Measurements from ENCODE around the gene FAM217A. TPM values are rescaled to one million over a fixed set of nuclear protein-coding genes. Genes with fewer than 3 reads are reported as not detected.
A peak's percentile ranks its signal among the peaks of the same experiment; 100 is the strongest.

Gene FAM217A
- total and polyA plus RNA-seq, 10 of the 15 experiments (the other 5 are each of a cell fraction or from before 2014, with no cell fraction given): 0.09 to 0.11 TPM; not detected in 8

GRCh38 chr6:4021854-4022695 is 56.9 kb downstream of the FAM217A start:
- ChIA-PET POLR2A (interaction anchor here (0.6 to 3.6 kb wide), 13 partner anchors 9 to 1031 kb away, joined by 3 to 29 read pairs (median 4); partner anchors contain the start of gene ECI2), SMC1A (ENCODE audit: uncharacterized antibody, unreplicated experiment) (interaction anchor here (0.6 to 2.5 kb wide), 13 partner anchors 9 to 133 kb away, joined by 3 to 17 read pairs (median 4); no protein-coding TSS in a partner anchor), CTCF (interaction anchor here (0.8 to 4.3 kb wide), 24 partner anchors 9 to 273 kb away, joined by 3 to 23 read pairs (median 4); no protein-coding TSS in a partner anchor), RAD21 (ENCODE audit: unreplicated experiment) (interaction anchor here (0.6 to 2.1 kb wide), 11 partner anchors 11 to 1599 kb away, joined by 3 to 21 read pairs (median 4); partner anchors contain the start of gene ECI2)
- no peaks in the 10 kb centered on the region for H4K20me1 ChIP-seq (ENCODE audit: control insufficient read depth, insufficient read depth)
- peak overlapping the region; percentile 91 for H3K4me3 ChIP-seq
- in situ Hi-C loops (cut with MboI): loop anchor here (10.0 kb wide), 1 partner anchor 753 kb away; the partner anchor contains the start of gene CDYL
- no peaks in the 10 kb centered on the region for H3K9me3 ChIP-seq (replicated peaks; ENCODE audit: control insufficient read depth, insufficient read depth, low read length)
- peak overlapping the region; percentile 84 for H3K4me2 ChIP-seq (ENCODE audit: control insufficient read depth, insufficient read depth)
- H3K36me3 ChIP-seq (ENCODE audit: control insufficient read depth in 2 of 2, insufficient read depth in 2 of 2, low read length in 1 of 2): peaks cover 0 to 4% of the 10 kb centered on the region in 2 experiments; a peak in 1 of 4 replicates
- BruUV-seq (replicated peaks): TSS peak; percentile 62
- peak overlapping the region; percentile 82 for H3K9ac ChIP-seq (ENCODE audit: control insufficient read depth, insufficient read depth, low read length)
- H2AFZ ChIP-seq (ENCODE audit: control insufficient read depth, low read depth, low read length): no peak overlapping the region; the same call in 1 of the 2 replicates
- intact Hi-C loops (cut with micrococcal nuclease; ENCODE audit: unreplicated experiment): loop anchor here (5.0 to 10.0 kb wide), 2 partner anchors 115 to 763 kb away; partner anchors contain the start of gene ECI2
- no peaks in the 10 kb centered on the region for H3K27me3 ChIP-seq (replicated peaks in 1 of 2; ENCODE audit: control insufficient read depth in 2 of 2, insufficient read depth in 2 of 2, low read length in 1 of 2)
- FAIRE-seq (no peak), ATAC-seq (peak; percentile 25), DNase-seq (ENCODE audit: low read depth, low spot score) (no peak)
- WGBS (ENCODE audit: insufficient coverage, insufficient replicate concordance, low lambda C conversion rate, missing lambda C conversion rate): 1% methylated on average over 15 of the region's 15 CpGs
- peaks cover 67% of the 10 kb centered on the region for H3K79me2 ChIP-seq (ENCODE audit: control insufficient read depth, insufficient read depth, low read length)
- peaks cover 6% of the 10 kb centered on the region for H3K4me1 ChIP-seq (ENCODE audit: control insufficient read depth, insufficient read depth, low read length)
- H3K27ac ChIP-seq (ENCODE audit: control insufficient read depth, insufficient read depth): peak overlapping the region; percentile 90
- TF ChIP-seq TARDBP (IDR thresholded peaks at IDR 0.05; ENCODE audit: borderline replicate concordance): no peak
- TF ChIP-seq, protein P1, sequence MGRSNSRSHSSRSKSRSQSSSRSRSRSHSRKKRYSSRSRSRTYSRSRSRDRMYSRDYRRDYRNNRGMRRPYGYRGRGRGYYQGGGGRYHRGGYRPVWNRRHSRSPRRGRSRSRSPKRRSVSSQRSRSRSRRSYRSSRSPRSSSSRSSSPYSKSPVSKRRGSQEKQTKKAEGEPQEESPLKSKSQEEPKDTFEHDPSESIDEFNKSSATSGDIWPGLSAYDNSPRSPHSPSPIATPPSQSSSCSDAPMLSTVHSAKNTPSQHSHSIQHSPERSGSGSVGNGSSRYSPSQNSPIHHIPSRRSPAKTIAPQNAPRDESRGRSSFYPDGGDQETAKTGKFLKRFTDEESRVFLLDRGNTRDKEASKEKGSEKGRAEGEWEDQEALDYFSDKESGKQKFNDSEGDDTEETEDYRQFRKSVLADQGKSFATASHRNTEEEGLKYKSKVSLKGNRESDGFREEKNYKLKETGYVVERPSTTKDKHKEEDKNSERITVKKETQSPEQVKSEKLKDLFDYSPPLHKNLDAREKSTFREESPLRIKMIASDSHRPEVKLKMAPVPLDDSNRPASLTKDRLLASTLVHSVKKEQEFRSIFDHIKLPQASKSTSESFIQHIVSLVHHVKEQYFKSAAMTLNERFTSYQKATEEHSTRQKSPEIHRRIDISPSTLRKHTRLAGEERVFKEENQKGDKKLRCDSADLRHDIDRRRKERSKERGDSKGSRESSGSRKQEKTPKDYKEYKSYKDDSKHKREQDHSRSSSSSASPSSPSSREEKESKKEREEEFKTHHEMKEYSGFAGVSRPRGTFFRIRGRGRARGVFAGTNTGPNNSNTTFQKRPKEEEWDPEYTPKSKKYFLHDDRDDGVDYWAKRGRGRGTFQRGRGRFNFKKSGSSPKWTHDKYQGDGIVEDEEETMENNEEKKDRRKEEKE (IDR thresholded peaks at IDR 0.05): no peak
- no peak for TF ChIP-seq EED (IDR thresholded peaks at IDR 0.05; ENCODE audit: low read depth)
- TF ChIP-seq ETV6 (conservative IDR thresholded peaks at IDR 0.05 in 1 of 2, IDR thresholded peaks at IDR 0.05 in 1 of 2; ENCODE audit: borderline replicate concordance in 1 of 2, low read depth in 1 of 2): no peak
- no peak for TF ChIP-seq BCL3 (IDR thresholded peaks at IDR 0.05; ENCODE audit: borderline replicate concordance, insufficient read depth, low read depth, low read length, poor library complexity, severe bottlenecking)
- TF ChIP-seq RBBP5 (conservative IDR thresholded peaks at IDR 0.05): no peak
- TF ChIP-seq, protein P2, sequence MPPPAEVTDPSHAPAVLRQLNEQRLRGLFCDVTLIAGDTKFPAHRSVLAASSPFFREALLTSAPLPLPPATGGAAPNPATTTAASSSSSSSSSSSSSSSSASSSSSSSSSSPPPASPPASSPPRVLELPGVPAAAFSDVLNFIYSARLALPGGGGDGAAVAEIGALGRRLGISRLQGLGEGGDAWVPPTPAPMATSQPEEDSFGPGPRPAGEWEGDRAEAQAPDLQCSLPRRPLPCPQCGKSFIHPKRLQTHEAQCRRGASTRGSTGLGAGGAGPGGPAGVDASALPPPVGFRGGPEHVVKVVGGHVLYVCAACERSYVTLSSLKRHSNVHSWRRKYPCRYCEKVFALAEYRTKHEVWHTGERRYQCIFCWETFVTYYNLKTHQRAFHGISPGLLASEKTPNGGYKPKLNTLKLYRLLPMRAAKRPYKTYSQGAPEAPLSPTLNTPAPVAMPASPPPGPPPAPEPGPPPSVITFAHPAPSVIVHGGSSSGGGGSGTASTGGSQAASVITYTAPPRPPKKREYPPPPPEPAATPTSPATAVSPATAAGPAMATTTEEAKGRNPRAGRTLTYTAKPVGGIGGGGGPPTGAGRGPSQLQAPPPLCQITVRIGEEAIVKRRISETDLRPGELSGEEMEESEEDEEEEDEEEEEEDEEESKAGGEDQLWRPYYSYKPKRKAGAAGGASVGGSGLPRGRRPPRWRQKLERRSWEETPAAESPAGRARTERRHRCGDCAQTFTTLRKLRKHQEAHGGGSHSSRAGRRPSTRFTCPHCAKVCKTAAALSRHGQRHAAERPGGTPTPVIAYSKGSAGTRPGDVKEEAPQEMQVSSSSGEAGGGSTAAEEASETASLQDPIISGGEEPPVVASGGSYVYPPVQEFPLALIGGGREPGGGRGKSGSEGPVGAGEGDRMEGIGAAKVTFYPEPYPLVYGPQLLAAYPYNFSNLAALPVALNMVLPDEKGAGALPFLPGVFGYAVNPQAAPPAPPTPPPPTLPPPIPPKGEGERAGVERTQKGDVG (CRISPR knock-in tag; IDR thresholded peaks at IDR 0.05): no peak
- no peak for TF ChIP-seq SRF (IDR thresholded peaks at IDR 0.05; ENCODE audit: low read depth in 2 of 2, low read length in 2 of 2)
- TF ChIP-seq ZNF384 (IDR thresholded peaks at IDR 0.05; ENCODE audit: borderline replicate concordance, low read depth, low read length): peak; percentile 68
- 0 out of 2 replicates have a peak, but pooled peaks have one; percentile 42 for TF ChIP-seq YY1 (IDR thresholded peaks at IDR 0.05; ENCODE audit: low read depth, low read length)
- no peak for TF ChIP-seq MEF2B (IDR thresholded peaks at IDR 0.05; ENCODE audit: partially characterized antibody, poor library complexity, severe bottlenecking)
- no peak for TF ChIP-seq RAD21 (IDR thresholded peaks at IDR 0.05; ENCODE audit: insufficient read depth, low read depth, low read length)
- TF ChIP-seq ZZZ3 (IDR thresholded peaks at IDR 0.05; ENCODE audit: control insufficient read depth, insufficient read length, low read depth): no peak

Data from GM12878 (cell line).